22Rv1 (cell line): ENCODE results near the gene PMPCA.

Experiments used
- CTCF ChIP-seq: fragments of 450-650 bp; IDR thresholded peaks from 2 replicates; pipeline ENCODE4 v1.5.1; 2017; ENCODE audit warnings: mild to moderate bottlenecking
- ZFX ChIP-seq: fragments of 450-650 bp; IDR thresholded peaks from 2 replicates; pipeline ENCODE4 v1.6.1; 2017; ENCODE audit warnings: antibody characterized with exemption, borderline replicate concordance

- TF ChIP-seq CTCF, result no peak
- TF ChIP-seq ZFX, result no peak
These were observed 42.9 kb upstream of the PMPCA start for GRCh38 chr9:136367296-136368145.
